ENCODE measurements around the gene TCF7L2.

TCF7L2 gene

GRCh38 chr10:112984756-112985155 is 34.7 kb downstream of the TCF7L2 start:
- H3K4me1 ChIP-seq (ENCODE audit: insufficient read depth, low read length, severe bottlenecking) = peaks cover 100% of the 10 kb centered on the region

GRCh38 chr10:112985690-112986543 is 35.9 kb downstream of the TCF7L2 start:
- Histone ChIP-seq H3K79me2 (ENCODE audit: insufficient read depth, low read length) (peaks cover 25% of the 10 kb centered on the region), H3F3A (ENCODE audit: insufficient read depth, low read length) (no peaks in the 10 kb centered on the region), H3K9ac (ENCODE audit: low read length) (peak overlapping the region; percentile 48; the same call in 1 of the 2 replicates), H3K4me2 (ENCODE audit: low read length) (peak overlapping the region; percentile 54), H3K36me3 (ENCODE audit: insufficient read depth, low read length) (no peaks in the 10 kb centered on the region), H2AFZ (ENCODE audit: low read length) (no peak overlapping the region), H3K27me3 (ENCODE audit: insufficient read depth, low read length) (no peaks in the 10 kb centered on the region), H3K27ac (ENCODE audit: low read depth, low read length, poor library complexity, severe bottlenecking) (peak overlapping the region; percentile 98), H4K20me1 (ENCODE audit: insufficient read depth, low read length) (no peaks in the 10 kb centered on the region), H3K4me1 (ENCODE audit: insufficient read depth, low read length, severe bottlenecking) (peaks cover 98% of the 10 kb centered on the region), H3K4me3 (ENCODE audit: low read depth, low read length, poor library complexity, severe bottlenecking) (peak overlapping the region; percentile 16), H3K9me2 (ENCODE audit: low read depth, low read length) (no peaks in the 10 kb centered on the region), H3K9me3 (ENCODE audit: low read length) (no peaks in the 10 kb centered on the region)
- TF ChIP-seq EZH2 (IDR thresholded peaks at IDR 0.05; ENCODE audit: borderline replicate concordance, low read length) = no peak
- TF ChIP-seq CTCF (IDR thresholded peaks at IDR 0.05; ENCODE audit: low read length) = no peak

More at GRCh38 chr10:112984756-112985155, 34.7 kb downstream of the TCF7L2 start:
- H3K27ac ChIP-seq (ENCODE audit: low read depth, low read length, poor library complexity, severe bottlenecking) = peak overlapping the region; percentile 98
- no peaks in the 10 kb centered on the region for H3K9me2 ChIP-seq (ENCODE audit: low read depth, low read length)
- H3K36me3 ChIP-seq (ENCODE audit: insufficient read depth, low read length) = no peaks in the 10 kb centered on the region
- H2AFZ ChIP-seq (ENCODE audit: low read length) = no peak overlapping the region
- H4K20me1 ChIP-seq (ENCODE audit: insufficient read depth, low read length) = no peaks in the 10 kb centered on the region
- TF ChIP-seq CTCF (IDR thresholded peaks at IDR 0.05; ENCODE audit: low read length) (no peak), EZH2 (IDR thresholded peaks at IDR 0.05; ENCODE audit: borderline replicate concordance, low read length) (no peak)
- no peaks in the 10 kb centered on the region for H3K27me3 ChIP-seq (ENCODE audit: insufficient read depth, low read length)
- H3K4me3 ChIP-seq (ENCODE audit: low read depth, low read length, poor library complexity, severe bottlenecking) = no peak overlapping the region
- H3F3A ChIP-seq (ENCODE audit: insufficient read depth, low read length) = no peaks in the 10 kb centered on the region; the same call in 1 of the 2 replicates
- peaks cover 21% of the 10 kb centered on the region for H3K79me2 ChIP-seq (ENCODE audit: insufficient read depth, low read length)
- no peaks in the 10 kb centered on the region for H3K9me3 ChIP-seq (ENCODE audit: low read length)
- H3K9ac ChIP-seq (ENCODE audit: low read length) = no peak overlapping the region; the same call in 1 of the 2 replicates
- H3K4me2 ChIP-seq (ENCODE audit: low read length) = peak overlapping the region; percentile 54

GRCh38 chr10:112986544-112987190 is 36.6 kb downstream of the TCF7L2 start:
- Histone ChIP-seq H3K27me3 (ENCODE audit: insufficient read depth, low read length) (no peaks in the 10 kb centered on the region), H2AFZ (ENCODE audit: low read length) (no peak overlapping the region), H3K9me2 (ENCODE audit: low read depth, low read length) (no peaks in the 10 kb centered on the region), H3K4me1 (ENCODE audit: insufficient read depth, low read length, severe bottlenecking) (peaks cover 98% of the 10 kb centered on the region), H3K4me3 (ENCODE audit: low read depth, low read length, poor library complexity, severe bottlenecking) (peak overlapping the region; percentile 16), H3K36me3 (ENCODE audit: insufficient read depth, low read length) (no peaks in the 10 kb centered on the region), H3K9me3 (ENCODE audit: low read length) (no peaks in the 10 kb centered on the region), H3K79me2 (ENCODE audit: insufficient read depth, low read length) (peaks cover 27% of the 10 kb centered on the region), H3F3A (ENCODE audit: insufficient read depth, low read length) (no peaks in the 10 kb centered on the region), H3K4me2 (ENCODE audit: low read length) (peak overlapping the region; percentile 54; the same call in 1 of the 2 replicates), H3K27ac (ENCODE audit: low read depth, low read length, poor library complexity, severe bottlenecking) (peak overlapping the region; percentile 98), H3K9ac (ENCODE audit: low read length) (peak overlapping the region; percentile 47; the same call in 1 of the 2 replicates), H4K20me1 (ENCODE audit: insufficient read depth, low read length) (no peaks in the 10 kb centered on the region)
- TF ChIP-seq EZH2 (IDR thresholded peaks at IDR 0.05; ENCODE audit: borderline replicate concordance, low read length) (no peak), CTCF (IDR thresholded peaks at IDR 0.05; ENCODE audit: low read length) (no peak)
